ENCODE data around the gene ASXL3.

Gene ASXL3

DNA sequence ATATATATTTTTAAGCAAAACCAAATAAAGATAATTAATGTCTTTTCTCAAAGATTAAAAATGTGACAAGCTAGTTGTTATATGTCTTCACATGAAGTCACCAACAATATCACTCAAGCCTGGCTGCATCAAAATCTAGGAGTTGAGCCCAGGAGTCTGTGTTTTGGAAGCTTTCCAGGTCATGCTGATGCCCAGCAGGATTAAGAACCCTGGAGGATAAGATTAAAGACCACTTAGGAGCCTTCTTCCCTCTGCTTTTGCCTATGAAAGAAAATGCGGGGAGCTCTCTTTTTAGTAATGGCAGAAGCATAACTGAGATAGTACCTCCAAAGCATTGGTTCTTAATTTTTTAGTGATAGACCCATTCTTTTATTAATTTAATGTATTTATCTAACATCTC is 157.4 kb downstream of the ASXL3 start:
- DNase-seq: no peak

DNA sequence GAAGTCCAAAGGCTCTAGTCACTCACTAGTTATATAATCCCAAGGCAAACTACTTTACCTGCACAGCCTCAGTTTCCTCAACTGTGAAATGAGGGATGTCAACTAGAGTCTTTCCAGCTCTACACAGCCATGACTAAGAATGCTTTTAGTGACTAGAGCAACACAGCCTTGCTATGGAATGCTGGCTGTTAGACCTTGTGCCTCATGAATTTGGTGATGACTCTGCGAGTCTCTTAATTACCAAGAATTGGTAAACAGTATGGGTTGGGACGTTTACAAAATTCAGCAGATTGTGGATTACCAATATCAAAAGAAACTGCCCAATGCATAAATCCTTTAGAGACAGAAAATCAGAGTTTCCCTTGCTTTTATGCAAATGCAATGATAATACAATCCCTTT is 163.7 kb downstream of the ASXL3 start:
- no peak for DNase-seq

DNA sequence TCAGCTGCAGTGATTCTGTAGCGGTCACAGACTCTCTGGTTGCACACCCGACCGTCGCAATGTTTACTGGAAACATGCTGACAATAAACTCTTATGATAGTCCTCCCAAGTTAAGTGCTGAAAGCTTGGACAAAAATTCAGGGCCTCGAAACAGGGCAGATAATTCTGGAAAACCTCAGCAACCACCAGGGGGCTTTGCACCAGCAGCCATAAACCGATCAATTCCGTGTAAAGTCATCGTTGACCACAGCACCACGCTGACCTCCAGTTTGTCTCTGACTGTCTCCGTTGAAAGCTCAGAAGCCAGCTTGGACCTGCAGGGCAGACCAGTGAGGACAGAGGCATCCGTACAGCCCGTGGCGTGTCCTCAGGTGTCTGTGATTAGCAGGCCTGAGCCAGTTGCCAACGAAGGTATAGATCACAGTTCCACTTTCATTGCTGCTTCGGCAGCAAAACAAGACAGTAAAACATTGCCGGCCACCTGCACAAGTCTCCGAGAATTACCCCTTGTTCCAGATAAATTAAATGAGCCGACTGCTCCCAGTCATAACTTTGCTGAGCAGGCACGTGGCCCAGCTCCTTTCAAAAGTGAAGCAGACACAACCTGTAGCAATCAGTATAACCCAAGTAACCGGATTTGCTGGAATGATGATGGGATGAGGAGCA is 166.1 kb downstream of the ASXL3 start:
- DNase-seq: no peak

DNA sequence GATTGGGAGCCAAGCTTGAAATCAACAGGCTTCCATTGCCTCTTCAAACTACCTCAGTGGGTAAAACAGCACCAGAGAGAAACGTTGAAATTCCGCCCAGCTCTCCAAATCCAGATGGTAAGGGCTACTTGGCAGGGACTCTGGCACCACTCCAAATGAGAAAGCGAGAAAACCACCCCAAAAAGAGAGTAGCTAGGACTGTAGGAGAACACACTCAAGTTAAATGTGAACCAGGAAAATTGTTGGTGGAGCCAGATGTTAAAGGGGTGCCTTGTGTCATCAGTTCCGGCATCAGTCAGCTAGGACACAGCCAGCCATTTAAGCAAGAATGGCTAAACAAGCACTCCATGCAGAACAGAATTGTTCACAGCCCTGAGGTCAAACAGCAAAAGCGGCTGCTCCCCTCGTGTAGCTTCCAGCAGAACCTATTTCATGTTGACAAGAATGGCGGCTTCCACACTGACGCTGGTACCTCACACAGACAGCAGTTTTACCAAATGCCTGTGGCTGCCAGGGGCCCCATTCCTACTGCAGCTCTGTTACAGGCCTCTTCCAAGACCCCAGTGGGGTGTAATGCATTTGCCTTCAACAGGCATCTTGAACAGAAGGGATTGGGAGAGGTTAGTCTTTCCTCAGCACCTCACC is 167.3 kb downstream of the ASXL3 start:
- DNase-seq: no peak

DNA sequence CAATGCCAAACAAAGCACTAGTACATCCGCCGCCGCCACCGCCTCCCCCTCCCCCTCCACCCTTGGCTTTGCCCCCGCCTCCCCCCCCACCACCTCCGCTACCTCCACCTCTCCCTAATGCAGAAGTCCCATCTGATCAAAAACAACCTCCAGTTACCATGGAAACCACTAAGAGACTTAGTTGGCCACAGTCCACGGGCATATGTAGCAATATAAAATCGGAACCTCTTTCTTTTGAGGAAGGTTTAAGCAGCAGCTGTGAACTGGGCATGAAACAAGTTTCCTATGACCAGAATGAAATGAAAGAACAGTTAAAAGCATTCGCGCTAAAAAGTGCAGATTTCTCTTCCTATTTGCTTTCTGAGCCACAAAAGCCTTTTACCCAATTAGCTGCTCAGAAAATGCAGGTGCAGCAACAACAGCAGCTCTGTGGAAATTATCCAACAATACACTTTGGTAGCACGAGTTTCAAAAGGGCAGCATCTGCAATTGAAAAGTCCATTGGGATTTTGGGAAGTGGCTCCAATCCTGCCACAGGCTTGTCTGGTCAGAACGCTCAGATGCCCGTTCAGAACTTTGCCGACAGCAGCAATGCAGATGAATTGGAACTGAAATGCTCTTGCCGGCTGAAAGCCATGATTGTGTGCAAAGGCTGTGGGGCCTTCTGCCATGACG is 168.0 kb downstream of the ASXL3 start:
- DNase-seq: no peak

DNA sequence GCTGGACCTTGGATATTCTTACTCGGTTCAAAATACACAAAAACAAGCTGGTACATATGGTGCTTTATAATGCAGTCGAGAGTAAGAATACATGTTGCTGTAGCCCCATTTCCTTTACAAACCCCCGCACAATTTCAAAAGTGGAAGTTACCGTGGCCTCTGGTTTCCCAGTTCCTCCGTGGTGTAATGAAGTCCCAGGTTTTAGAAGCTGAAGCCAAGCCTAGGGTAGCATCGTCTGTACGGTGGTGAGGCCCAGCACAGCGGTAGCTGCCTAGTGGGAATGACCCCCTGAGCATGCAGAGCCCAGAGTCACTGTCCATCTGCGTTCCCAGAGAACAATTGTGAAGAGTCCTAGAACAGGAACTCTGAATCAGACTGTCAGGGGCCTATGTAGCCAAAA is 171.8 kb downstream of the ASXL3 start:
- DNase-seq: no peak

DNA sequence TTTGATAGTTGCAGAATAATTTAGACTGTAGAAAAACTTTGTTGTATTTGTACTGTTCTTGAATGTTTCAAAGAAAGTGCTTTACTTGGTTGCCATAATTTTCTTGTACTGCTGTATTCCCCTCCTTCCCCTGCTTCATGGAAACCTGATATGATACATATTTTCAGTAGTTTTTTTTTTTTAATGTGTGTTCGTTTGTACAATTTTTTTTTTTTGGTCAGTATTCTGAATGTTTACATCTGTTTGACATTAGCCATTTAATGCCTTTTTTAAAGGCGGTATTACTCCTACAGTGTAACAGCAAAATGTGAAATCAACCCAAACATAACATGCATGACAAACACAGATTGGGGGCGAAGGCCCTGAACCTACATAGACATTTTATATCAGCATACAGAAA is 172.3 kb downstream of the ASXL3 start:
- DNase-seq: no peak

DNA sequence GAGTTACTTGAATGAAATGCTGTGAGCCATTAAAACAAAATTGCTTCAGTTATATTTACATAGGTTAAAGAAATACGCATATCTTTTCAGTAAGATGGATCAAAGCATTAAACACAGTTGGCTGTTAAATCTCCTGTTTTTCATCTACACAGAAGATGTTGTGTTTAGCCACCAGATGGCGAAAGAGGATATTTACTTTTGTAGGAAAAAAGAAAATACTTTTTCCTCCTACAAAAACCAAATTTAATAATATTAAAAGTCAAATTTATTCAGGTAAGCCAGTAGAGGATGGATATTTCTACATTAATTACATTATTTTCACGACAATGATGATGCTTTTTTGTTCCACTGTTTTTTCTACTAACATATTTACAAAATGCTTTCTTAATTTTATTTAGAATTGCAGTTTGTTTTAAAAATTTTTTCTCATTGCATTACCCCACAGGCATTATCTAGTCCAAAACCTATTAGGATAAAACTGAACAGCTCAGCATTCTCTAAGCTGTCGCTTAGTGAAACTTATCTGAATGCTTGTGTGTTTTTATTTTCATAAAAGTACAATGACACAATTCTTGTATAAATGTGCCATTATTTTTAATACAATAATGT is 173.7 kb downstream of the ASXL3 start:
- no peak for DNase-seq

DNA sequence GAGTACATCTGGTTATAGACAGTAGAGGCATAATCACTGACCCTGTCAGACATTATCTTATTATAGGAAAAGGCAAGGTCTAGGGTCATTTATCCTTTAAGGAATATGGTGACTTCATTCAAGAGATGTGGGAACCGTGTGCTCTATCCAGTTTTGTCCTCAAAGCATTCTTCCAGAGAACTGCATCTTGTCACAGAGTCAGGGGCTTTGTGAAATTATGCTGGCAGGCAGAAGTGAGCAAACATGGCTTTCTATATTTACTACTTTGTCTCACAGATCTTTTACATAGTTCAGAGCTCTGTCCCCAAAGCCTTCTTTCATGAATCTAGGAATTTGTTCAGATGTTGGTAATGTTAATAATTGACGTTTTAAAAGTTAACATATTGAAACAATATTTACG is 177.4 kb downstream of the ASXL3 start:
- no peak for DNase-seq

DNA sequence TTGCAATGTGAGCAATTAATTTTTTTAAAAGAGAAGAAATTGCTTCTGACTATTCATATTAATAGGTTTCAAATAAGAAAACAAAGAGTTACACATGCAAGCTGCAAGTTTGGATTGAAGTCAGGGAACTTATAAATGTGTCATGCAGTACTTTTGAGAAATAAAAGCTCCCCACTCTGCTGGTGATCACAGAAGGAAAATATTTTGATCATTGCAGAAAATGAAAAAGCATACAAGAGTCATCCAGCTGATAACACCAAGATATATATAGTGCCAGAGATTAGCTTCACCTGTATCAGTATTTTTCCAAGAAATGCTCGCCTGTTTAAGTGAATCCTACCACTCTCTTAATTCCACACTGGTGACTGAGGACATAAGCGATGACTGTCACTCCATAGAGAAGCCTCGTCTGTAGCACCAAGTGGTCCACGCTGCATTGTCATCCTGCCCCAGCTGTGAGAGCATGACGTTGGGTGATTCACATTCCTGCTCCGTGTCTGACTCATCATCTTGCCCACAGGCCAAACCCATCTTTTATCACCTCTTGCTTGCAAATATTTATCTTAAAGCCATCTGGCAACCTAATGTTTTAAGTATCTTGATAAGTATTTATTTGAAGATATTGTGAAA is 178.0 kb downstream of the ASXL3 start:
- no peak for DNase-seq

DNA sequence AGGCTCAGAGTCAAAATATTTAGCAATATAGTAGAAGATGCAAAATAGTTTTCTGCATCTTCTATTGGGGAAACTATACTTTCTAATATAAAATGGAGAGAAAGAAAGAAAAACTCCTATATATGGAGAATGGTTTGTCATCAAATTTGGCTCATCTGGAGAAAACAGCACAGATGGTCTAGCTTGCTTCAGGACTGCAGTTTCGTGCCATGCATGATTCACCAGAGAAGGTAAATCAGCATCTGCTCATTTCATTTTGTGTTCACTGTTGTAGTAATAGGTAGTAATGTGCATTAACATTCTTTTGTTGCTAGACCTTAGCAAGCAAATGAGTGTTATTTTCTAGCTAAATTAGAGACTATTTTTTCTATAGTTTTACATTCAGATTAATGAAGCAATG is 179.0 kb downstream of the ASXL3 start:
- no peak for DNase-seq

DNA sequence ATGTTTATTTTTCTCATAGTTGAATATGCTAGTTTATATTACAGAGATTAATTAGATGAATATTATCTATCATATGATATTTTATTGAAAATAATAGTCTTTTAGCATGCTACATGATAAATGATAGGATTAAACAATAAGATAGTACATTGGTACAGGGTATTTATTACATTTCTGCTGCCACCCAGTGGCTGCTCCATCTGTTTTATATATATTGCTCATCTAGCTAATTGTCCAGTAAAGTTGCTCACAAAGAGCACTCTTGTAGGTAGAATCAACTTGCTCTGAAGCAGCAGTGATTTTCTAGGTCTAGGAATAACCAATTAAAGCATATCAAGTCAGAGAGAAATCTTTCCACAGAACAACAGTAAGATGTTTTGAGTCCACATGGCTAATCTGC is 183.3 kb downstream of the ASXL3 start:
- no peak for DNase-seq

DNA sequence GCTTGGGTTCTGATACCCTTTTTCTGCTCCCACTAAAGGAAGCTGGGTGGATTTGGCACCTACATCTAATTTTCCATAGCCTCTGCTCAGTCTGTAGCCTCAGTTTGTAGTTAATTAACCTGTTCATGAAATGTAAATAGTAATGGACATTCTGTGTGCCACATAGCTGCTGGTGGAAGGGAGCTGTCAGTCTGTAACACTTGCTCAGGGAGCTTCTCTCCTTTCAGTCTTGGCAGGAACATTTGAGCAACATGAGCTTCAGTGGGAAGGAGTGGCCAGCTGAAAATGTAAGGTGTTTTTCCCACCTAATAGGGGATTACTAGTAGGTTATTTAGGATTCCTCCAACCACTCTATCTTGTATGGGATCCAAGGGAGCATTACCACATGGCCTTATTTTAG is 203.4 kb downstream of the ASXL3 start:
- DNase-seq: no peak
